Kasumi-1 (cell line): ENCODE measurements around the gene GPR82.
"Not testable (repeated sequence)": the region's sequence is repeated elsewhere in the genome, so short reads cannot be mapped to it uniquely, and the experiment has no call there.

Experiments used
- DNase-seq, 2 experiments: peaks; one replicate each; lab custom pipeline; 2025; lab: John Stamatoyannopoulos, UW

GPR82 gene

DNA sequence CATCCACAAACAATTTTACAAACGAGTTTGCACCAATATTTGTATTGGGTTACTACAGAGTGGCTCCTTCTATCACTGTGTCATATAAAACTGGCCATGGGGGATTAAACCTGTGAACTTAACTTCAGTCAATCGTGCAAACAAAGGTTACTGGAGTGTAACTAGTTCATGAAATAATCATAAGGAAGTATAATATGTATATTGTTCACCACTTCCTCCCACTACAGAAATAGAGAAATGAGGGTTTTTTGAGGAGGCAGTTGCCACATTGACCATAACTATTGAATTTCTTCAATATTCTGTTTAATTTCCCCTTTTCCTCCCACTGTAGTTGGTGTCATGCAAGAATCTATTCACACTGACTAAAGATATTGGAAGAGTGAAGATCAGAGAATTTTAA is at the start of gene GPR82:
Gene GPR82 (plus strand): TSS at position 356 of the 400 bp plus-strand sequence. CDS start 2,846 bp downstream, outside the sequence.
- DNase-seq, result peak; percentile 25 to 39

- not testable (repeated sequence) for DNase-seq
Measured at GRCh38 chrX:41676361-41676760, 47.6 kb upstream of the GPR82 start.

DNA sequence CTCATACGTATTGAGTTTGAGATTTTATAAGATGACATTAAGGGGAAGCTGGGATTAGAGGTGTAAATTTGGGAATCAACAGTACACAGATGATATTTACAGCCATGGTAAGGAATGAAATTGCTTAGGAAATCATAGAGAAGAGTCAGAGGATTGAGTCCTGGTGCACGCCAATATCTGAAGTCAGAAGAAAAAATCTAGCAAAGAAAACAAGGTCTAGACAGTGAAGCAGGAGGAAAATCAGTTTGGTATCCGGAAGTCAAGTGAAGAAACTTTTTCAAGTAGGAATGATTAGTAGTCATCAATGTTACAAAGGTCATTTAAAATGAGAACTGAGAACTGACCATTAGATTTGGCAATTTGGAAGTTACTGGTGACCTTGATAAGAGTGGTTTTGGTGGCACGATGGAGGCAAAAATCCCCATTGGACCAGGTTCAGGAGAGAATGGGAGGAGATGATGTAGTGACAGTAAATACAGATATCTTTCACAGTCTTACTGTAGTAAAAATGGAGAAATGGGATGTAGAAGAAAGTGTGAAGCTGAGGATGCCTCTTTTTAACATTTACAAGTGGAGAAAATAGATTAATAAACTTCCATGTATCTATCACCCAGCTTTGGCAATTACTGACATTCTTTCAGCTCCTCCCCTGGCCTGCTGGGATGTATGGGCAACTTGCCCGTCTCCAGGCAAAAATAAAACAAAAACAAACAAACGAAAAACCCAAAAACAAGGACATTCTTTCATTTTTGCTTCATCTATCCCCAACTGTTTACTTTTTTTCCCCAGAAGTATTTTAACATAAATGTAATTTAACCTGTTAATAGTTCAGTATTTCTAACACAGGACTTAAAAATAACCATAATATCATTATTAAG is 46.6 kb upstream of the GPR82 start:
- DNase-seq, result no peak

- DNase-seq, result no peak
Measured at GRCh38 chrX:41684138-41684537, 39.8 kb upstream of the GPR82 start.

GRCh38 chrX:41684940-41685339 is 39.0 kb upstream of the GPR82 start:
- no peak for DNase-seq

- peak; percentile 22 to 30 for DNase-seq
Measured at GRCh38 chrX:41686788-41687187, 37.2 kb upstream of the GPR82 start.

DNA sequence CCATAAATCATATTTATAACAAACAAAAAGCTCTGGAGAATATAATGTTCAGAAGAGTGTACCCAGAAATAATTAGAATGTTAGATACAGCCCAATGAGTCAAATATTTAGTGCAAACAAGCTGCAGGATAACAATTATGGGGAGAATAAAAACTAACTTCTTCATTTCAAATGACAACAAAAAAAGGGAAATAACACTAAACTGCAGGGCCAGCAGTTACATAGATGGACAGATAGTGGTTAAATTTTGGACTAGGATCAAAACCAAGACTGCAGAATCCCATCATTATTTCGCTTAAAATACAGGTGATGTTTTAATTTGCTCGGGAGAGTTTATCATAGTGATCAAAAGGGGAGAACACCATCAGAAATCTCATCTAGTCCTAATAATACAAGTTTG is 35.8 kb upstream of the GPR82 start:
- peak in 1 of 2 experiments; percentile 25 for DNase-seq

GRCh38 chrX:41688835-41689234 is 35.1 kb upstream of the GPR82 start, which contains the start of gene GPR34:
Gene GPR34, plus strand, starts transcription at chrX:41688973. Its CDS starts 6,661 bp downstream, at chrX:41695634.
- peak; percentile 16 to 26 for DNase-seq

- no peak for DNase-seq
Measured at GRCh38 chrX:41689711-41690110, 34.3 kb upstream of the GPR82 start.

- no peak for DNase-seq
Measured at GRCh38 chrX:41692162-41692749, 31.7 kb upstream of the GPR82 start.

DNA sequence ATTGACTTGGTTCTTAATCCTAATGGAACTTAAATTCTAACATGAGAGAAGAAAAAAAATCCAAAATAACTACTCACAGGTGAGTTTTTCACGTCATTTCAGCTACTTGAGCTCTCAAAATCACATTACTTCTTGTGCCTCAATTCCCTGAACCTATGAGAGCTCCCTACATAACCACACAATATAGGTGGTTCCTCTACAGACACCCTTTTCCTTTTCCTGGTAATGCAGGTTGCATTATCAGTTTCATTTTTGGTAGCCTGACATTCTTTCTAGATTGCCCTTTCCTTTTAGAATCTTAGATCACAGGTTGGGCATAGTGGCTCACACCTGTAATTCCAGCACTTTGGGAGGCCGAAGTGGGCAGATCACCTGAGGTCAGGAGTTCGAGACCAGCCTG is 31.0 kb upstream of the GPR82 start:
- DNase-seq, result no peak

DNA sequence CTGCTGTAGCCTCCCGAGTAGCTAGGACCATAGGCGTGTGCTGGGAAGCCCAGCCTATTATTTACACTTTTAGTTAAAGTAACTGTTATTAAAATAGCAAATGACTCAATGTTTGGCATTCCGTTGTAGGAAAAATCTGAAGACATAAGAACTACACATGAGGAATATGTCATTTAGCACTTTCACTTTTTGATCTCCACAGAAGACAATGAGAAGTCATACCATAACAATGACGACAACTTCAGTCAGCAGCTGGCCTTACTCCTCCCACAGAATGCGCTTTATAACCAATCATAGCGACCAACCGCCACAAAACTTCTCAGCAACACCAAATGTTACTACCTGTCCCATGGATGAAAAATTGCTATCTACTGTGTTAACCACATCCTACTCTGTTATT is 28.6 kb upstream of the GPR82 start:
- no peak for DNase-seq

GRCh38 chrX:41703574-41704029 is 20.4 kb upstream of the GPR82 start:
- DNase-seq, result no peak

DNA sequence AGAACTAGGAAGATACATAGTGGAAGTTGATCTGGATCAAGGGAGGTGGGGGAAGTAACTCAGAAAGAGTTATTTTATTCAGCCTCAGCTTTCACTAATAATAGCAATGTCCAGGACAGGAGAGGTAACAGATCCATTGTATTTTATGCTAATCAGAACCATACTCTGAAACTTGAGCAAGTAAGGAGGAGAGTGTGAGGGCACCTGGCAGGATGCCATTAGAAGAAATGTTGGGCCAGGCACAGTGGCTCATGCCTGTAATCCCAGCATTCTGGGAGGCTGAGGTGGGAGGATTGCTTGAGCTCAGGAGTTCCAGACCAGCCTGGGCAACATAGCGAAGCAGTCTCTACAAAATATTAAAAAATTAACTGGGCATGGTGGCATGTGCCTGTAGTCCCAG is 18.9 kb upstream of the GPR82 start:
- DNase-seq, result no peak

- peak; percentile 58 to 67 for DNase-seq
Measured at GRCh38 chrX:41705680-41706374, 18.2 kb upstream of the GPR82 start.

- DNase-seq, result no peak
Measured at GRCh38 chrX:41707218-41707617, 16.8 kb upstream of the GPR82 start.

GRCh38 chrX:41708486-41708885 is 15.5 kb upstream of the GPR82 start:
- DNase-seq, result no peak

- DNase-seq, result no peak
Measured at GRCh38 chrX:41711021-41711667, 12.8 kb upstream of the GPR82 start.

DNA sequence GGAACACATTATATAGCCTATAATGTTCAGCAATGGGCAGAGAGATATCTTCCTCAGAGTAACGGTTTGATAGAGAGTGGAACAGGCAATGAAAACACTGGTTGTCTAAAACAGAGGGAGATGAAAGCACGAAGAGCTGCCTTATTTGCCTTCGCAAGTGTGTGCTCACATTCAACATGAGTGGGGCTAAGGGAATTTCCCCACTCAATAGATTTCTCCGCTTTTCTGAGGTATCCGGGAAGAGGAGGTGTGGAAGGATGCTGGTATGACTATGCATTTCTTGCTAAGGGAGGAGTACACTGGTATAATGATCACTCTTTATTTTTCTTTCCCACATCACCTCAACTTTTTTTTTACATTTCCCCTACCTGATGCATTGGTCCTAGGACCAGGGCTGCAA is 7.8 kb upstream of the GPR82 start:
- no peak for DNase-seq

GRCh38 chrX:41716767-41717473 is 7.1 kb upstream of the GPR82 start:
- DNase-seq, result peak in 1 of 2 experiments; percentile 1

- no peak for DNase-seq
Measured at GRCh38 chrX:41718481-41719235, 5.3 kb upstream of the GPR82 start.
